Kidney (tissue), 14 donors: ENCODE data around the gene TSN. TPM values are rescaled to one million over a fixed set of nuclear protein-coding genes. Genes with fewer than 3 reads are reported as not detected.

Source experiments
- DNase-seq, 5 donors: peaks; one replicate each; pipeline ENCODE4 v3.0.0-alpha.2; 2013 to 2020
- FAIRE-seq: peaks from 2 replicates; lab custom pipeline; 2012; peaks lifted over from hg19 to GRCh38; lab: Jason Lieb, UNC
- H3K27ac ChIP-seq, 2 donors: one replicate each; pipeline ENCODE4 v1.7.0; 2013; ENCODE audit warnings: low read depth in 2 of 2, low read length in 2 of 2, inconsistent platforms in 1 of 2
- H3K27me3 ChIP-seq: one replicate; pipeline ENCODE4 v1.7.1; 2013; ENCODE audit warnings: low read length, inconsistent platforms; ENCODE audit not compliant: control insufficient read depth, insufficient read depth
- H3K36me3 ChIP-seq, 3 donors: one replicate each; pipeline versions ENCODE4 v1.7.0 to v1.7.1; 2013; ENCODE audit warnings: low read length in 3 of 3, control low read depth in 1 of 3, inconsistent platforms in 1 of 3; ENCODE audit not compliant: insufficient read depth in 3 of 3, control insufficient read depth in 2 of 3
- H3K4me1 ChIP-seq, 3 donors: one replicate each; pipeline versions ENCODE4 v1.7.0 to v1.7.1; 2013; ENCODE audit warnings: low read length in 3 of 3, inconsistent platforms in 1 of 3, low read depth in 1 of 3; ENCODE audit not compliant: control insufficient read depth in 2 of 3, insufficient read depth in 2 of 3
- H3K4me3 ChIP-seq, 3 donors: one replicate each; pipeline versions ENCODE4 v1.7.0 to v1.8.1; 2013; ENCODE audit warnings: low read length in 3 of 3, control low read depth in 1 of 3, inconsistent platforms in 1 of 3
- H3K9ac ChIP-seq, 3 donors: one replicate each; pipeline versions ENCODE4 v1.7.0 to v1.7.1; 2013; ENCODE audit warnings: low read length in 3 of 3, control low read depth in 1 of 3, inconsistent platforms in 1 of 3
- H3K9me3 ChIP-seq, 3 donors: one replicate each; pipeline versions ENCODE4 v1.7.0 to v1.7.1; 2013; ENCODE audit warnings: low read length in 3 of 3, control low read depth in 1 of 3, inconsistent platforms in 1 of 3; ENCODE audit not compliant: control insufficient read depth in 2 of 3, insufficient read depth in 1 of 3
- intact Hi-C: fragments of 100-400 bp; cut with DNase I; formaldehyde crosslinking; loops from one replicate; pipeline ENCODE4 v1.11.1; 2022
- polyA plus RNA-seq: library from polyadenylated mRNA; stranded (reverse); fragments of 350-450 nt; fragmentation: Illumina TruSeq; extraction: RNeasy Lipid Tissue Mini Kit (QIAGEN cat#74804); gene quantifications from one replicate; pipeline ENCODE4 v1.2.3, GENCODE V29; 2014; ENCODE audit warnings: low read depth, low replicate concordance; ENCODE audit not compliant: insufficient read depth
- total RNA-seq: library from RNA; stranded (reverse); fragmentation: NEBNext Ultra II Directional; extraction: Animal tissue kit (Norgen Biotek cat#: 25700); gene quantifications from one replicate; pipeline ENCODE4 v1.2.1, GENCODE V29; 2021
- TF ChIP-seq, protein P1 (sequence below): IDR thresholded peaks from 3 replicates; pipeline ENCODE4 v1.5.1; 2012; ENCODE audit warnings: mild to moderate bottlenecking, moderate library complexity, borderline replicate concordance; ENCODE audit not compliant: insufficient read depth; ENCODE audit errors: extremely low read depth
- donor health status: control.
- donor health status: control.
- donor health status: control.
- donor health status: control.
- donor health status: control.
- donor health status: DM: yes; HTN: yes; CAD: no.
- donor health status: Normal renal cell carcinoma (clear cell type).

TSN gene
- total and polyA plus RNA-seq, 2 donors from 2014 or later: 37.9 to 66.1 TPM

DNA sequence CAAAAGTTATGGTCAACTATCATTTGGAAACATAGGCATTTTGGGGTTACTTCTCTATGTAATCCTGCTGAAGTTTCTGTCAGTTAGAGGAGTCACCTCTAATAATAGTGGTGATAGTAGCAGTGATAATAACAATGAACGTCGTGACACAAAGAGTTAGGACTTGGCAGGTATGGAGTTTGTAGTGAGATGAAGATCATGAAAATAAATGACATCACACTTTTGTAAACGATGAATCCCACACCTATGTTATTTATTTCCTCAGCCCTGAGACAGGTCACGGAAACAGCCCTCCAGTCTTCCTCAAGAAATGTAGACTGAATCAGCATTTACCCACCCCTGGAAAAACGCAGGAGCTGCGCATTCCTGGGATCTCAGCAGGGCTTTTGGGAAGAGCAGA lies 38.8 kb downstream of the TSN start:
- intact Hi-C loops: no loop called here

DNA sequence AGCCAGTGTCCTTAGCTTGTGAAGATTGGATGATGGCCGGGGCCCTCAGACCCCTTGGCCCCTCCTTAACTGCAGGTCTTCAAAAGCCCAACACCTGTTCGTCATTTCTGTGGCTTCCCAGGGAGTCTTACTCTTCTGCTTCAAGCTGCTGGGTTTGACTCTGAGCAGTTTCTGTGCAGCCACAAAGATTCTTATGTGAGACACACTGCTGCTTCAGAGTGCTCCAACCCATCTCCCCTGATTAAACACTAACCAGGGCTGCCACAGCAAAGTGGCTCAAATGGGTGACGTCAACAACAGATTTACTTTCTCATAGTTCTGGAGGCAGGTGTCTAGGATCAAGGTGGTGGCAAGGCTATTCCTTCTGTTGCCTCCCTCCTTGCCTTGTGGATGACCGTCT lies 40.8 kb downstream of the TSN start:
- intact Hi-C loops: no loop called here
- no peaks in the 10 kb centered on the region for H3K27me3 ChIP-seq
- no peak overlapping the region for H3K4me3 ChIP-seq
- H3K9me3 ChIP-seq: no peaks in the 10 kb centered on the region
- H3K27ac ChIP-seq: no peak overlapping the region
- no peaks in the 10 kb centered on the region for H3K4me1 ChIP-seq
- DNase-seq (no peak), FAIRE-seq (no peak)
- no peaks in the 10 kb centered on the region for H3K36me3 ChIP-seq
- TF ChIP-seq, protein P1, sequence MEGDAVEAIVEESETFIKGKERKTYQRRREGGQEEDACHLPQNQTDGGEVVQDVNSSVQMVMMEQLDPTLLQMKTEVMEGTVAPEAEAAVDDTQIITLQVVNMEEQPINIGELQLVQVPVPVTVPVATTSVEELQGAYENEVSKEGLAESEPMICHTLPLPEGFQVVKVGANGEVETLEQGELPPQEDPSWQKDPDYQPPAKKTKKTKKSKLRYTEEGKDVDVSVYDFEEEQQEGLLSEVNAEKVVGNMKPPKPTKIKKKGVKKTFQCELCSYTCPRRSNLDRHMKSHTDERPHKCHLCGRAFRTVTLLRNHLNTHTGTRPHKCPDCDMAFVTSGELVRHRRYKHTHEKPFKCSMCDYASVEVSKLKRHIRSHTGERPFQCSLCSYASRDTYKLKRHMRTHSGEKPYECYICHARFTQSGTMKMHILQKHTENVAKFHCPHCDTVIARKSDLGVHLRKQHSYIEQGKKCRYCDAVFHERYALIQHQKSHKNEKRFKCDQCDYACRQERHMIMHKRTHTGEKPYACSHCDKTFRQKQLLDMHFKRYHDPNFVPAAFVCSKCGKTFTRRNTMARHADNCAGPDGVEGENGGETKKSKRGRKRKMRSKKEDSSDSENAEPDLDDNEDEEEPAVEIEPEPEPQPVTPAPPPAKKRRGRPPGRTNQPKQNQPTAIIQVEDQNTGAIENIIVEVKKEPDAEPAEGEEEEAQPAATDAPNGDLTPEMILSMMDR: no peak
- no peak overlapping the region for H3K9ac ChIP-seq

More for the DNA sequence above, 38.8 kb downstream of the TSN start:
- no peaks in the 10 kb centered on the region for H3K4me1 ChIP-seq
- FAIRE-seq (no peak), DNase-seq (no peak)
- TF ChIP-seq, protein P1: no peak
- no peak overlapping the region for H3K9ac ChIP-seq
- no peak overlapping the region for H3K4me3 ChIP-seq
- no peaks in the 10 kb centered on the region for H3K36me3 ChIP-seq
- H3K27ac ChIP-seq: no peak overlapping the region
- no peaks in the 10 kb centered on the region for H3K27me3 ChIP-seq
- H3K9me3 ChIP-seq: no peaks in the 10 kb centered on the region

- no peaks in the 10 kb centered on the region for H3K36me3 ChIP-seq
- intact Hi-C loops: no loop called here
- FAIRE-seq (no peak), DNase-seq (no peak)
- H3K9ac ChIP-seq: no peak overlapping the region
- no peak overlapping the region for H3K27ac ChIP-seq
- TF ChIP-seq, protein P1: no peak
- H3K9me3 ChIP-seq: peaks cover 0 to 5% (median 0%) of the 10 kb centered on the region in 3 donors
- H3K4me3 ChIP-seq: no peak overlapping the region
- H3K4me1 ChIP-seq: no peaks in the 10 kb centered on the region
- no peaks in the 10 kb centered on the region for H3K27me3 ChIP-seq
These were observed 43.2 kb downstream of the TSN start for GRCh38 chr2:121798617-121799016.

GRCh38 chr2:121801916-121802315 lies 46.5 kb downstream of the TSN start:
- Histone ChIP-seq H3K4me1 (no peaks in the 10 kb centered on the region), H3K9me3 (peaks cover 0 to 5% (median 0%) of the 10 kb centered on the region in 3 donors), H3K36me3 (no peaks in the 10 kb centered on the region), H3K9ac (no peak overlapping the region), H3K27ac (no peak overlapping the region), H3K27me3 (no peaks in the 10 kb centered on the region), H3K4me3 (no peak overlapping the region)
- no peak for FAIRE-seq
- no peak for DNase-seq
- intact Hi-C loops: no loop called here
- TF ChIP-seq, protein P1: no peak
